Measurements from ENCODE around the gene HTT.

HTT gene

GRCh38 chr4:3238721-3239120 lies 164.2 kb downstream of the HTT start:
- Histone ChIP-seq H3K27me3 (replicated peaks; ENCODE audit: control insufficient read depth, insufficient read depth, low read length) (no peaks in the 10 kb centered on the region), H3K36me3 (ENCODE audit: control insufficient read depth, insufficient read depth, low read length) (peaks cover 59% of the 10 kb centered on the region), H3K4me3 (replicated peaks; ENCODE audit: low read depth, low read length) (no peak overlapping the region)
- no peak for DNase-seq (ENCODE audit: extremely low read depth, insufficient read length)
- no peak for TF ChIP-seq CTCF (IDR thresholded peaks at IDR 0.05; ENCODE audit: insufficient read depth, low read length, poor library complexity, severe bottlenecking)

GRCh38 chr4:3239303-3239702 lies 164.8 kb downstream of the HTT start:
- H3K27me3 ChIP-seq (replicated peaks; ENCODE audit: control insufficient read depth, insufficient read depth, low read length), result no peaks in the 10 kb centered on the region
- peaks cover 55% of the 10 kb centered on the region for H3K36me3 ChIP-seq (ENCODE audit: control insufficient read depth, insufficient read depth, low read length)
- H3K4me3 ChIP-seq (replicated peaks; ENCODE audit: low read depth, low read length), result no peak overlapping the region
- TF ChIP-seq CTCF (IDR thresholded peaks at IDR 0.05; ENCODE audit: insufficient read depth, low read length, poor library complexity, severe bottlenecking), result no peak
- no peak for DNase-seq (ENCODE audit: extremely low read depth, insufficient read length)

GRCh38 chr4:3239998-3240920 lies 165.8 kb downstream of the HTT start:
- no peak for TF ChIP-seq CTCF (IDR thresholded peaks at IDR 0.05; ENCODE audit: insufficient read depth, low read length, poor library complexity, severe bottlenecking)
- Histone ChIP-seq H3K4me3 (replicated peaks; ENCODE audit: low read depth, low read length) (no peak overlapping the region), H3K27me3 (replicated peaks; ENCODE audit: control insufficient read depth, insufficient read depth, low read length) (no peaks in the 10 kb centered on the region), H3K36me3 (ENCODE audit: control insufficient read depth, insufficient read depth, low read length) (peaks cover 46% of the 10 kb centered on the region)
- no peak for DNase-seq (ENCODE audit: extremely low read depth, insufficient read length)

GRCh38 chr4:3240936-3241522 lies 166.5 kb downstream of the HTT start:
- no peak overlapping the region for H3K4me3 ChIP-seq (replicated peaks; ENCODE audit: low read depth, low read length)
- DNase-seq (ENCODE audit: extremely low read depth, insufficient read length), result no peak
- TF ChIP-seq CTCF (IDR thresholded peaks at IDR 0.05; ENCODE audit: insufficient read depth, low read length, poor library complexity, severe bottlenecking), result no peak
- peaks cover 38% of the 10 kb centered on the region for H3K36me3 ChIP-seq (ENCODE audit: control insufficient read depth, insufficient read depth, low read length)
- no peaks in the 10 kb centered on the region for H3K27me3 ChIP-seq (replicated peaks; ENCODE audit: control insufficient read depth, insufficient read depth, low read length)

GRCh38 chr4:3241898-3242524 lies 167.5 kb downstream of the HTT start:
- TF ChIP-seq CTCF (IDR thresholded peaks at IDR 0.05; ENCODE audit: insufficient read depth, low read length, poor library complexity, severe bottlenecking), result no peak
- H3K36me3 ChIP-seq (ENCODE audit: control insufficient read depth, insufficient read depth, low read length), result peaks cover 30% of the 10 kb centered on the region
- no peak for DNase-seq (ENCODE audit: extremely low read depth, insufficient read length)
- H3K27me3 ChIP-seq (replicated peaks; ENCODE audit: control insufficient read depth, insufficient read depth, low read length), result no peaks in the 10 kb centered on the region
- no peak overlapping the region for H3K4me3 ChIP-seq (replicated peaks; ENCODE audit: low read depth, low read length)
